Stimulated activated CD8-positive, alpha-beta memory T cell treated with anti-CD3 and anti-CD28 coated beads, Interleukin-4, amount 100 ng/mL, for 48 hours (primary cell): ENCODE measurements around the gene ST8SIA5.

Source experiments
- DNase-seq: peaks from one replicate; pipeline ENCODE4 v3.0.0-alpha.2; 2020

Gene ST8SIA5

GRCh38 chr18:46738491-46738890 is 18.4 kb downstream of the ST8SIA5 start:
- DNase-seq = no peak

DNA sequence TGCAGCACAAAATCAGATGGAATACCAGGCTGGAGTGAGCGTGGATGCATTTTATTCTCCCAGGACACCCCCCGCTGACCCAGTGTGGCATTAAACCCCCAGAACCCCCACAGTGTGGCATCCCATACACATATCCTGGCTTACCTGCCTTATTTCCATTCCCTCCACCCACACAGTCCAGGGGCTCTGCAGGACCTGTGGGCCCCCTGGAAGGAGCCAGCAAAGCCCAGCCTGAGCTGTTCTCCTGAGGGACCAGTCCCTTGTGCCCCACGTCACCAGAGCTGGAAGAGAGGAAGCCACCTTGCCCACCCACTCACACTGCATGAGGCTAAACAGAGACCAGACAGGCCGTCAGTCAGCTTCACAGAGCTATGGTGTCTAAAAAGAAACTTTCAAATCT is 20.1 kb downstream of the ST8SIA5 start:
- DNase-seq = no peak

- no peak for DNase-seq
Observed at GRCh38 chr18:46736135-46736534, 20.7 kb downstream of the ST8SIA5 start.

GRCh38 chr18:46734981-46735380 is 21.9 kb downstream of the ST8SIA5 start:
- DNase-seq = no peak

- DNase-seq = no peak
Observed at GRCh38 chr18:46733872-46734271, 23.0 kb downstream of the ST8SIA5 start.

DNA sequence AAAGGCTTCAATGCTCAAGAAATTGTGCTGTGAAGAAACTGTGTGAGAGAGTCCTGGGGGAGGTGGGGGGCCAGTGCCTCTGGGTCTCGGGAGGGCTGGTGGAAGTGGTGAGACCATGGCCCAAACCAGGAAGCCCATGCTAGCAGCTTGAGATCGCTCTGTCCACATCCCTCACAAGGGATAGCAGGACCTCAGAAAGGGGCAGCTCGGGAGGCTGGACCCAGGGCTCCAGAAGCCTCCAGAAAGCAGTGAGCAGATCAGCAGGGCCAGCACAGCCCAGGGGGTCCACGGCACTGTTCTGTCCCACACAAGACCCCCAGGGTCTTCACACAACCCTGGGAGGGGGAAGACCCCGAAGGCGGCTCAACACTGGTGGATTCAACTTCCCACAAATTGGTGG is 24.1 kb downstream of the ST8SIA5 start:
- DNase-seq = no peak

DNA sequence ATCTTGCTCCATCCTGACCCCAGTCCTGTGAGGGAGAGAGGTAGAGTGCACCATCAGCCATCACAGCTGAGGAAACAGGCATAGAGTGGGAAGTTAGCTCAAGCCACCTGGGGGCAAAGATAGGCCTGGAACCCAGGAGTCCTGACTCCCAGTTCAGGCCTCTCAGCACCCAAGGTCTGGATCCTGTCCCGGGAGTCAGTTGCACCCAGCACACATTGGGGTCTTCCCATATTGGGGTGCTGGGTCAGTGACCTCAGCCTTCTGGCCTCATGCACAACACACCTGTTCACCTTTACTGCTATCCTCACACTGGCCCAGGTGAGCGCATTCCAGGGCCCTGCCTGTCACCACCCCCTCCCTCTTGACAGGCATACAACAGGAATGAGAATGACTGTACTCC is 24.7 kb downstream of the ST8SIA5 start:
- DNase-seq = no peak

GRCh38 chr18:46731316-46731715 is 25.5 kb downstream of the ST8SIA5 start:
- DNase-seq = no peak

DNA sequence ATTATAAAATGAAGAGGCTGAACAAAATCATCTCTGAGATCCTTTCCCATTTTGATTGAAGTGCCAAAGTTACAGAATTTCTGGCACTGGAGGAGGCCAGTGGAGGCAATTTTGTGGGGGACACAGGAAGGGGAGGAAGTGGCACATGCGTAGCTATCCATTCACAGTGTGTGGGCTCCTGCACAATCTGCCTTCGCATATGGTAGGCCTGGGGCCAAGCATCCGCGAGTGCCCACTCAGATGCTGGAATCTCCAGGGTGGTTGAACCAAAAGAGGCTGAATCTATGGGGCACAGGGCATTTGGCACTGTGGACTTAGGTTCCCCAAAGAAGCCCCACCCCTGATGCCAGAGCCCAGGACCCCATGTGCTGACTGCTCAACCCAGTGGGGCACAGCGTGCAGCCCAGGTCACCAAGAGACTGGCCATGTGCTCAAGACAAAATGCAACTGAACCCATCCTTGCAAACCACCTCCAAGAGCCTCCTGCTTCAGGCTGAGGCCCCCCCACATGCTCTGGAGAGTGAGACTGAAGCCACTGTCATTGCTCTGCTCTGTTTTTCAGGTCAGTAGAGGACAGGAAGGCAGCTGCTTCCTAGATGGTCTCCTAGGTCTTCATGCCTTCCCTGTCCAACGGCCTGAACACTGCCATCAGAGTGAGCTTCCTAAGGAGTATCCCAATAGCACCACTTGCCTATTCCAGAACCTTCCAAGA is 28.5 kb downstream of the ST8SIA5 start:
- no peak for DNase-seq

- DNase-seq = no peak
Observed at GRCh38 chr18:46727177-46727576, 29.7 kb downstream of the ST8SIA5 start.

GRCh38 chr18:46725310-46725709 is 31.5 kb downstream of the ST8SIA5 start:
- DNase-seq = no peak

GRCh38 chr18:46723856-46724415 is 32.9 kb downstream of the ST8SIA5 start:
- no peak for DNase-seq

DNA sequence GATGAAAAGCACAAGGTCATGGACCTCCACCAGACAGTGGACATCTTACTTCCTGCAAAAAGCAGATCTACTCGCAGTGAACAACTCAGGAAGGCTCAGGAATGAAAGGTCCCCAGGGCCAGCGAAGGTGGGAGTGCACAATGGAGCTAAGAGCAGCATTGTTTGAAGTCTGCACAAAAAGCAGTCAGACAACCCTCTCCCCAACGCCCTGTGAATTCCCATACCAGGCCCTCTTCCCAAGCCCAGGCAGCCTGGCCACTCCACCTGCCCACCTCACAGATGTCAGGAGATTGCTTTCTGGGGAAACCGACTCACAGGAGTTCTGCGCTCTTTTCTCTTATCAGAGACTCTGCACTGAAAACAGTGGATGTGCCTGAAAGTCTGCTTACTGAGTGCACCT is 34.8 kb downstream of the ST8SIA5 start:
- DNase-seq = no peak

DNA sequence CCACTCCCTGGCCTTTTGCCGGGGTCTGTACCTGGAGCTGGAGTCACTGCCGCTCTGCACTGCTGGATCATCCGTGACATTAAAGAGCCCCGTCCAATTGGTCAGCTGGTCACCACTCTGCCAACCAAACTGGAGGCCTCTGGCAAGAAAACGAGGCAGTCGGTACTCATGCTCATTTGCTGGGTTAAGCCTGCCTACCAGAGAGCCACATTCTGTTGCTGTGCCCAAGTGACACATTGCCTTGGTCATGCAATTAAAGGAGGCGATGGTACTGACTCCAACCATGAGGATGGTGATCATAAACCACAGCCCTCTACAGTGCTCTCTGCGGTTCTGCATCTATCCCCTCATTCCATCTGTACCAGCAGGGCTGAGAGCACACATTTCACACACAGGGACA is 35.5 kb downstream of the ST8SIA5 start:
- DNase-seq = no peak

DNA sequence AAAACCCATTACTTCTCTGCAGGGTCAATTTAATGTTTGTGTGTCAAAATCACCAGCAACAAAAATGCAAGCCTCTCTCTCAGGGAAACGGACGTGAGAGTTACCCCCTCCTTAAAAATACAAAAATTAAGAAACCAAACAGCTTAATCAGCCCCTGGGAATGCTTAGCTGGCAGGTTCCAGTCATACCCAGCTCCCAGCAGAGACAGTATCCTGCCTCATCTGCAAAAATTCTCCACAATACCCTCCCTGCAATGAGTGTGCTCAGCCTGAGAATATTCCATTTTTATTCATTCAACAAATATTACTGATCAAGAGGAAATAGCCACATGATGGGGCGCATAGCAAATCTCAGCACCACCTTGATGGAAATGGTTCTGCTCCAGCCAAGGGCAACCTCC is 36.3 kb downstream of the ST8SIA5 start:
- DNase-seq = no peak

DNA sequence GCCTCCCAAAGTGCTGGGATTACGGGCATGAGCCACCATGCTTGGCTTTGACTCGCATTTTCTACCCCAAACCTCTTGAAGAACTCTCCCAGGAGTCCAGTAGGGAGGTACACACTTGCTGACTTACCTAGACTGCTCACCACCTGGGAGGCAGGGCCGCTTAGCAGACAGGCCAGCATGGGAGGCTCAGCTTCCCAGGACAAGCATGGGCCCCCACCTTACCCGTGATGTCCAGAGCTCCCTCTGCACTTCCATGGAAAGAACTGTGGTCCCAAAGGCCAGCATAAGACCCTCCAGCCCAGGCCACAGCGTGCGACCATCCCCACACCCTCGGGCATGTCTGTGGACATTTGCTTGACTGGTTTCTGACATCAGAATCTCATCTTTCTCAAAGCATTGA is 36.8 kb downstream of the ST8SIA5 start:
- DNase-seq = no peak

DNA sequence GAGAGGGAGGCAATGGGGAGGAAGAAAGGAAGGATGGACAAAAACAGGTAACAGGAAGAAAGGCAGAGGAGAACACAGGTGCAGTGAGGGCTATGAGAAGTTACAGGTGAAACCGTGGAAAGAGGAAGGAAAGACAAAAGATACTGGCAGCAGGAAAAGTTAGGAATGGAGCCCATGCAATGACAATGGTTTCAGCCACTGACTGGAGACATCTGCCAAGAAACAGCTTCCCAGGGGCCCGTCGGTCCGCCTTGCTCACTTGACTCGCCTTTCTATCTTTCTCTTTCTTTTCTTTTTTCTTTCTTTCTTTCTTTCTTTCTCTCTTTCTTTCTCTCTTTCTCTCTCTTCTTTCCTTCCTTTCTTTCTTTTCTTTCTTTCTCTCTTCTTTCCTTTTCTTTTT is 37.5 kb downstream of the ST8SIA5 start:
- no peak for DNase-seq

DNA sequence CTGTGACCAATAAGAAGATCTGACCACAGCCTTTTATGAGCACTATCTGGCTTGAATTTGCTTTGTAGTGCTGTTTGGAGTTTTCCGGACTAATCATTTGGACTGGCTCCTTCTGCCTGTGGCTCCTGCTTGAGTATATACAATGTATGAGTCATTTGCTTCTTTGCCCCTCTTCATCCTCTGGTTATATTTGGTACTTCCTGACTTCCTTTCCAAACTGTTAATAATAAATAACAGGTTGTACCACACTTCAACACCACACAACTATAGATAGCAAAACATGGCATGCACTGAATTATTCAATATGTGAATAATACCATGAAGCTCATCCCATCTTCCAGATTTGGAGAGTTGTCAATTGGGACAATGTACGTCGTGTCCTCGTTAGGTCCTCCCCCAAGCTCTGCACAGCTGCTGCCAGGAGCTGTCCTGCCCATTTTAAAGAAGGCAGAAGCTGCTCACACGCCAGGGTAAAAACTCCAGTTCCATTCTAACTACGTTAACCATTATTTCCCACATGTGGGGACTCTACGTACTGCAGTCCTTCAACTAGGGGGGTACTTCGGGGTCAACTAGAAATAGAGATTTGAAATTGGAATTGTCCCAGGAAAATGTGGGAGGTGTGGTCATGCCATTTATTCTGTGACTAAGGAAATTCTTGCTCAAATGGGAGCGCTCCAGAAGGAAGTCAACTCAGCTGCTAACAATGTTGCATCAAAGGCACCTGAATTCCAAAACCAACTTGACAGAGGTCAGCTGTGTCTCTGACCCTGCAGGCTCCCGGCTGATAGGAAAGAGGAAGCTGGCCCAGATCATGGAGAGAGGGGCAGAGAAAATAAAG is 38.1 kb downstream of the ST8SIA5 start:
- no peak for DNase-seq

DNA sequence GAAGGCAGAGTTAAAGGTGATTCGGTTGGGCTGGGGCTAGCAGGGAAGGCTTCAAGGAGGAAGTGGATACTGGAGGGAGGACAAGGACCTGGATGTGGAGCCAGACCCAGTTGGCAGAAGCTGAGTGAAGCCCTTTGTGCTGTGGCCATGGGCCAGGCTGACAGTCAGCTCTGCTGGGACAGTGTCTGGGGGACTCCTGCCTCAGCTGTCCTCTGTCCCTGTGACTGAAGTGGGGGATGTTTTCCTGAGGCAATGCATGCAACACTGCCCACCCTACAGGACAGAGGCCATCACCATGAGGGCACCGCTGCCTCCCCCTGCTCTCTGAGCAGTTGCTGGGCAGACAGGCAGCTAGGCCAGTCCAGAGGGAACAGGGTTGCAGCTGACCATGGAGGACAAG is 40.0 kb downstream of the ST8SIA5 start:
- no peak for DNase-seq

DNA sequence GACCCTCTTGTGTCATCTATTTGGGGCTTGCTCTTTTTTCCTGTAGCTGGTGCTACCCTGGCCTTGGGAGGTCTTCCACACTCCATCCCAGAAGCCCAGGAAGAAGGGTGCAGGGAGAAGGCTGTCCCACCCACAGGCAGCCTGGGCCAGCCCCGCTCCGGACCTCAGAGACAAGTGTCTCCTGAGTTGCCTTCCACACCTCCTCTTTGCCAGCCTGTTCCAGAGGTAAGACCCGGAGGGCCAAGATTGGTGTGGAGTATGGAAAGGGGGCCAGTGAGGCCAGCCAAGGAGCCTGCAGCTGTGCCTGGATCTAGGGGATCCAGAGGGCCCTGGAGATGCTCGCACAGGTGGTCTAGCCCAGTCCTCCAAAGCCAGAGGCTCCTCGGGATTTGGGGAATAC is 40.5 kb downstream of the ST8SIA5 start:
- DNase-seq = no peak

GRCh38 chr18:46715062-46715461 is 41.8 kb downstream of the ST8SIA5 start:
- DNase-seq = no peak

GRCh38 chr18:46712406-46712805 is 44.4 kb downstream of the ST8SIA5 start:
- no peak for DNase-seq

GRCh38 chr18:46711444-46711863 is 45.4 kb downstream of the ST8SIA5 start:
- no peak for DNase-seq

GRCh38 chr18:46706968-46707367 is 49.9 kb downstream of the ST8SIA5 start:
- no peak for DNase-seq
